OCI-LY1 (cell line): ENCODE results near the gene JPT1.

Source experiments
- EZH2 ChIP-seq: fragments of 200-600 bp; sonication (generic), shearing (Covaris generic); IDR thresholded peaks from 2 replicates; pipeline ENCODE4 v1.8.0; 2017; ENCODE audit warnings: borderline replicate concordance, mixed run types, mild to moderate bottlenecking, antibody characterized with exemption, low read length, moderate library complexity, mixed read lengths
- TF ChIP-seq, protein P1 (sequence below): fragments of 200-600 bp; sonication (generic), shearing (Covaris generic); IDR thresholded peaks from 2 replicates; pipeline ENCODE4 v1.5.1; 2017; ENCODE audit warnings: mild to moderate bottlenecking, antibody characterized with exemption, low read length, moderate library complexity, mixed read lengths

DNA sequence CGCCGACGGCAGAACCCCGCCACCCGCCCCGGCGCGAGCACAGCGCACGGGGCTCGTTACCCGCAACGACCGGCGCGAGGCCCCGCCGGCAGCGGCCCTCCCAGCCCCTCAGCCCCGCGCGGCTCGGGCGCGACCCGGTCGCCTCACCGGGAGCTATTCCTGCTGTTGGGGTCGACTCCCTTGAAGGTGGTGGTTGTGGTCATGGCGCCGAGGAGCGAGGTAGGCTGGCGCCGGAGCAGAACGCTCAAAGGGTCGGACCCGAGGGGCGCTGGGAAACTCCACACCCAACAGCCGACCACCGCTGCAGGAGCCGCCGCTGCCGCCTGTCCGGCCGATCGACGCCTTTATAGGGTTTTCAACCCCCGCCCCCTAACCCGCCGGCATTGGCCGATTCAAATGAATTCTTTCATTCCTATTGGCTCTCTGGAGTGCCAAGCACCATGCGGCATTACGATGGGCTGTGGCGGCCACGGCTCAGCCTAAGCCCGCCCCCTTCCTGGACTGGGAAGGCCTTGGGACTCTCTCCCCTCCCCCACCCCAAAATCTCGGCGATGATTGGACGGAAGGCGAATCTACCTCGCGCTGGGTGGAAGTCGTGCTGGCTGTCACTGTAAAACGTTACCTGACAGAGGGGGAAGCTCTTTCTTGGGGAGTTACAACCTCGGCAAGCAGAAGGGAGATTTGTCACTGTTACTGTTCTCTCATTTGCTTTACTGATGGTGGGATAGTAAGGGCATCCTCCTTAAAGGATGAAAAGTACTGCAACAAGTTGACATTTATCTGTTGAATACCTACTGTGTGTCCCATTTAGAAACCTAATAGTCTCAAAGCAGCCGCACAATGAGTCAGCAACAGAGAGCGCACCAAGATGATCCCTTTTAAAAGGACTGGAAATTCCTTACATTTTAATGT lies at the start of gene JPT1:
- TF ChIP-seq, protein P1, sequence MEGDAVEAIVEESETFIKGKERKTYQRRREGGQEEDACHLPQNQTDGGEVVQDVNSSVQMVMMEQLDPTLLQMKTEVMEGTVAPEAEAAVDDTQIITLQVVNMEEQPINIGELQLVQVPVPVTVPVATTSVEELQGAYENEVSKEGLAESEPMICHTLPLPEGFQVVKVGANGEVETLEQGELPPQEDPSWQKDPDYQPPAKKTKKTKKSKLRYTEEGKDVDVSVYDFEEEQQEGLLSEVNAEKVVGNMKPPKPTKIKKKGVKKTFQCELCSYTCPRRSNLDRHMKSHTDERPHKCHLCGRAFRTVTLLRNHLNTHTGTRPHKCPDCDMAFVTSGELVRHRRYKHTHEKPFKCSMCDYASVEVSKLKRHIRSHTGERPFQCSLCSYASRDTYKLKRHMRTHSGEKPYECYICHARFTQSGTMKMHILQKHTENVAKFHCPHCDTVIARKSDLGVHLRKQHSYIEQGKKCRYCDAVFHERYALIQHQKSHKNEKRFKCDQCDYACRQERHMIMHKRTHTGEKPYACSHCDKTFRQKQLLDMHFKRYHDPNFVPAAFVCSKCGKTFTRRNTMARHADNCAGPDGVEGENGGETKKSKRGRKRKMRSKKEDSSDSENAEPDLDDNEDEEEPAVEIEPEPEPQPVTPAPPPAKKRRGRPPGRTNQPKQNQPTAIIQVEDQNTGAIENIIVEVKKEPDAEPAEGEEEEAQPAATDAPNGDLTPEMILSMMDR, result no peak
- TF ChIP-seq EZH2, result no peak
